Right ventricle myocardium inferior (tissue), 1 donor: ENCODE data around the gene KIF3B. TPM values are rescaled to one million over a fixed set of nuclear protein-coding genes. Genes with fewer than 3 reads are reported as not detected.
"Not testable (repeated sequence)": the region's sequence is repeated elsewhere in the genome, so short reads cannot be mapped to it uniquely, and the experiment has no call there.

Experiments
- ATAC-seq: fragments of 200-7000 bp; cut with Tn5 transposase; one replicate; pipeline ENCODE4 v1.9.1; 2020; ENCODE audit warnings: mild to moderate bottlenecking, moderate library complexity
- DNase-seq: peaks from one replicate; pipeline ENCODE4 v3.0.0; 2021; ENCODE audit errors: missing footprints
- intact Hi-C: fragments of 100-400 bp; cut with DNase I; formaldehyde crosslinking; loops from one replicate; pipeline ENCODE4 v1.11.0; 2022
- total RNA-seq: library from RNA; stranded (reverse); fragmentation: NEBNext Ultra II Directional; extraction: Animal tissue kit (Norgen Biotek cat#: 25700); gene quantifications from one replicate; pipeline ENCODE4 v1.2.1, GENCODE V29; 2021
- donor health status: DM: no; HTN: yes; CAD: no; lungs with severe emphysema.

Gene KIF3B
- total RNA-seq, 1 donor from 2014 or later: 9.6 TPM

DNA sequence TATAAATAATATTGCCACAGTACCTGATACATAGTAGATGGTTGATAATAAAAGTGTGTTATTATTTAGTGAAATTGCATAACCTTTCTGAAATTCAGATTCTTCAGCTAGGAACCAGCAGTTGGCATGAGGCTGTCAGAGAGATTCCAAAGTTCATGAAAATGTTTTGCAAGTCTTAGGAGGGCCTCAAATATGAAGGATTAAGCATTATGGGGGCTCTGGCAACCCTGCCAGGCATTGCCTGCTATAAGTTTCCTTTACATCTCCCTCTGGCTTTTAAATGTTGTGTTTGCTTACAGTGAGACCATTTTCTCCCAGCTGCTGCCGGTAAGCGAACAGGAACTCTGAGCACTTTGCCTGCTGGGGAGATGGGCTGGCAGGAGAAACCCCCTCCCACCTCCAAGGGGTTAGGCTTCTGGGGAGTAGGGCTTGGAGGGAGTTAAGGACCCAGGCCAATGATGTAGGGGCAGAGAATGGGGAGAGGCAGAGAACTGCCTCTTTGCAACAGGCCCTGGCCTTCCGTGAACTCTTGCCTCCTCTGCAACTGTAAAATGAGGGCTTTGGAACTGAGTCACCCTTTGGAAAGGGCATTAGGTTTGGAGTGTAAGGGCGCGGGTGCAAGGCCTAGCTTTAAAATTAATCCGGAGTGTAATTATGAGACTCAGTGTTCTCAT, 33.2 kb upstream of the KIF3B start:
- ATAC-seq: no peak
- no peak for DNase-seq
- intact Hi-C loops: no loop called here

DNA sequence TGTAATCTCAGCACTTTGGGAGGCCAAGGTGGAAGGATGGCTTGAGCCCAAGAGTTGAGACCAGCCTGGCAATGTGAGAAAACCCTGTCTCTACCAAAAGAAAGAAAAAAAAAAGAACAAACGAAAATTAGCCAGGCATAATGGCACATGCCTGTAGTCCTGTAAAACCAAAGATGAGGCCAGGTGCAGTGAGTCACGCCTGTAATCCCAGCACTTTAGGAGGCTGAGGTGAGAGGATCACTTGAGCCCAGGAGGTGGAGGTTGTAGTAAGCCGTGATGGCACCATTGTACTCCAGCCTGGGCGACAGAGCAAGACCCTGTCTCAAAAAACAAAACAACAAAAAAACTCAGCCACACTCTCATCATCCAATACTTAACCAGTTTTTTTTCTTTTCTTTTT, 32.5 kb upstream of the KIF3B start:
- no peak for DNase-seq
- intact Hi-C loops: no loop called here
- no peak for ATAC-seq

DNA sequence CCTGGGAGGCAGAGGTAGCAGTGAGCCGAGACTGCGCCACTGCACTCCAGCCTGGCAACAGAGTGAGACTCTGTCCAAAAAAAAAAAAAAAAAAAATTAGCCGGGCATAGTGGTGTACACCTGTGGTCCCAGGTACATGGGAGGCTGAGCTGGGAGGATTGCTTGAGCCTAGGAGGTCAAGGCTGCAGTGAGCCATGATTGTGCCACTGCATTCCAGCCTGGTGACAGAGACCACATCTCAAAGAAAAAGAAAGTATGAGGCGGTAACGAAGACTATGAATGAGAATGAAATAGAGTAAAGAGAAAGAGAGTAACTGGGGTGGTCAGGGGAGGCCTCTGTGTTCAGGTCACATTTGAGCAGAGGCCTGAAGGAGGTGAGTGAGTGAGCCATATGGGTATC, 31.2 kb upstream of the KIF3B start:
- DNase-seq, ATAC-seq, intact Hi-C loops: not testable (repeated sequence)

- DNase-seq (no peak), ATAC-seq (no peak)
- intact Hi-C loops: no loop called here
Measured at GRCh38 chr20:32248043-32248442, 29.4 kb upstream of the KIF3B start.

- intact Hi-C loops: no loop called here
- DNase-seq (no peak), ATAC-seq (no peak)
Measured at GRCh38 chr20:32249030-32249738, 28.3 kb upstream of the KIF3B start.

GRCh38 chr20:32251470-32251869, 26.0 kb upstream of the KIF3B start:
- no peak for ATAC-seq
- intact Hi-C loops: no loop called here
- no peak for DNase-seq

DNA sequence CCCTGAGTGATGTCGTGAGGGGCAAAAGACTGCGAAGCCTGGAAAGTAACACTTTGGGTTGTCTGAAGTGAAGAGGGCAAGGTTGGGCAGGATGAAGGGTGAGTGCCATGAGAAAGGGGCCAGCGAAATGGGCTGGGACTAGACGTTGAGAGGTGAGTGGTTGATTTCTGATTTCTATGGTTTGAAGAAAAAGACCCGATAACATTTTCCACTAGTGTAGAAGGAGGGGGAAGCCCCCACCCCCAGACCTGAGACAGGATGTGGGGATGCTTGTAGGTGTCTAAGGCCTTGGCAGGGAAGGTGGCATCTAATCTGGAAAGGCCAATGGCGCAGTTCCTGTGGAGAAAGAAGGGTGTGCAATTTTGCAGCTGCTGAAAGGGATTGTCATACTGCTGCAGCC, 25.3 kb upstream of the KIF3B start:
- DNase-seq: no peak
- ATAC-seq: no peak
- intact Hi-C loops: no loop called here

- DNase-seq, ATAC-seq, intact Hi-C loops: not testable (repeated sequence)
Measured at GRCh38 chr20:32260973-32261372, 16.5 kb upstream of the KIF3B start.

DNA sequence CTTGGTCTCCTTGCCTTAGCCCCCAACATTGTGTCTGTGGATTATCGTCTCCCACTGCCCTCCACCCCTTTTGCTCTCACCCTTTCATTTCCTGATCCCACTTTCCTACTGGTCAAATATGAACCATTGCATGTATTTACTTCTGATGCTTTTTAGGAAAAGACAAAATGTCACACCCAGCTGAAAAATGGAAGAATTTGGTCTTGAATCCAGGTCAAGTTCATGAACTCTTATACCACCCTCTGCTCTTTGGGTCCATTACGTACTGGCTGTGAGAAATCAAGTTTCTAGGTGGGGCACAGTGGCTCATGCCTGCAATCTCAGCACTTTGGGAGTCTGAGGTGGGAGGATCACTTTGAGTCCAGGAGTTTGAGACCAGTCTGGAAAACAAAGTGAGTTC, 15.8 kb upstream of the KIF3B start:
- intact Hi-C loops: no loop called here
- no peak for DNase-seq
- no peak for ATAC-seq

GRCh38 chr20:32263398-32263954, 14.0 kb upstream of the KIF3B start:
- ATAC-seq (no peak), DNase-seq (no peak)
- intact Hi-C loops: no loop called here

GRCh38 chr20:32271620-32272019, 5.8 kb upstream of the KIF3B start:
- intact Hi-C loops: no loop called here
- DNase-seq (no peak), ATAC-seq (no peak)

DNA sequence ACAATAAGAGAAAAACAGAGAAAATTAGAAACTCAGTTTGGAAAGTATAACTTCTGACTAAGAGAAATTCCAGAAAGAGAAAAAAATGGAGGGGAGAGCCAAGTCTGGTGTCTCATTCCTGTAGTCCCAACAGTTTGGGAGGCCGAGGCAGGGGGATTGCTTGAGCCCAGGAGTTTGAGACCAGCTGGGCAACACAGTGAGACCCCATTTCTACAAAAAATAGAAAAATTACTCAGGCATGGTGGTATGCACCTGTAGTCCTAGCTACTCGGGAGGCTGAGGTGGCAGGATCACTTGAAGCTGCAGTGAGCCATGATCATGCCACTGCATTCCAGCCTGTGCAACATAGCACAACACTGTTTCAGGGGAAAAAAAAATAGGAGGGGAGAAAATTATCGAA, 3.1 kb upstream of the KIF3B start:
- intact Hi-C loops: no loop called here
- no peak for ATAC-seq
- DNase-seq: no peak

GRCh38 chr20:32275163-32275562, 2.3 kb upstream of the KIF3B start:
- ATAC-seq, intact Hi-C loops: not testable (repeated sequence)

GRCh38 chr20:32278199-32278643, 770 bp downstream of the KIF3B start:
- intact Hi-C loops: no loop called here
- ATAC-seq: peak; percentile 6

More at GRCh38 chr20:32275163-32275562, 2.3 kb upstream of the KIF3B start:
- DNase-seq: not testable (repeated sequence)

GRCh38 chr20:32281711-32282110, 4.3 kb downstream of the KIF3B start:
- no peak for DNase-seq
- no peak for ATAC-seq
- intact Hi-C loops: loop anchor here (5.0 kb wide), 1 partner anchor 74 kb away; the partner anchor contains the start of genes PLAGL2 and POFUT1

More at GRCh38 chr20:32278199-32278643, 770 bp downstream of the KIF3B start:
- DNase-seq: no peak

- intact Hi-C loops: loop anchor here (5.0 kb wide), 1 partner anchor 75 kb away; the partner anchor contains the start of genes PLAGL2 and POFUT1
- peak; percentile 82 for ATAC-seq
Measured at GRCh38 chr20:32282461-32282860, 5.0 kb downstream of the KIF3B start.

DNA sequence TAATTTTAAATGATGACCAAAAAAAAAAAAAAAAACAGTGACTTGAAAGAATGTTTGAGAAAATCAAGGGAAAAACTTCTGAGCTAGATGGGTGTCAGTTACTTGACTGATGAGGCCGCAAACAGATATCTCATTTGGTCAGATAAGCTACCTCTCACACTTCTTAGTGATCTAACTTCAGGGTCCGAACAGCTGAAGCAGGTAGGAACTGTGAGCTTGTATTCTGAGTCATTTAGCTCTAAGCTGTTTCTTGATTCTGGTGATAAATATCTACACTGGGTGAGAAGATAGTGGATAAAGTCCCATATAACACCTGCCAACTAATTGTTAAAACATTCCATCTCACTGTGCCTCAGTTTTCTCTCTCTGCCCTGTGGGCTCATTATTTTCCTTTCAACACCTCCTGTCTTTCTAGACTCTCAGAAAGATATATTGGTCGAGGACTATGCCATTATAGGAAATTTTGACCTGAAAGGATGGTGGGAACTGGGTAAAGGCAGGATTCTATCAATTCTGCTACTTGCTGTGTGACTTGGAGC, 7.7 kb downstream of the KIF3B start:
- ATAC-seq: no peak
- intact Hi-C loops: loop anchor here (5.0 kb wide), 2 partner anchors 47 to 72 kb away; partner anchors contain the start of gene ASXL1

More at GRCh38 chr20:32282461-32282860, 5.0 kb downstream of the KIF3B start:
- peak; percentile 79 for DNase-seq

DNA sequence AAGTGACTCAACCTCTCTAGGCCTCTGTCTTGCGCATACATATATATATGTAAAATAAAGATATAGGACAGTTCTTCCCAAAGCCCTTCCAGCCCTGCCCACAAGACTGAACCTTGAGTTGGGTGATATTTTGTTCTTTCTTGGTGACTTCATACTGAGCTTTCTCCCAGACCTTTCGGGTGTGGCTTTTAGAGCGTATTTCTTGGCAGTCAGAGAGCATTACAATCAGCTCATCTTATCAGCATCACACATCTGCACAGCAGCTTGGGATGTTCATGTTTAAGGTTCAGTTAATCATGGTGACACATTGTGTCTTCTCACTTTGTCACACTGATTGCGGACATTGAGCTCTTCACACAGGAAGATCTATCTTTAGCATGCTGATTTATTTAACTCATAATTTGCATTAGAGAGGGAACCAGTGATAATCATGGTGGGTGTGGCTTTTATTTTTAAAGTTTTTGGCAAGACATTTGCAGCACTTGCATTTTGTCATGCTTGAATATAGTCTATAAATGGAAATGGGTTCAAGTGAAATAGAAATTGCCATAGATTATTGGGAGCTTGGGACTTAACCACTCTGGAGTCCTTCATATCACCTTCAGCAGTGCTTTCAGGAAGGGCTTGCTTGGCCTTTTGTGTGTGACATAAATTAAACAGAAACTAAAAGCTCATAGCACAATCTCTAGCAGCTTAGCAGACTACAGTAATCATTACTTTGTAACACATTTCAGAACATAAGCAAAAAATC, 8.3 kb downstream of the KIF3B start:
- no peak for DNase-seq
- intact Hi-C loops: loop anchor here (5.0 kb wide), 2 partner anchors 47 to 72 kb away; partner anchors contain the start of gene ASXL1
- ATAC-seq: peak; percentile 39

More for the DNA sequence above, 7.7 kb downstream of the KIF3B start:
- DNase-seq: no peak
